Activated T-helper 1 cell treated with anti-CD3 and anti-CD28 coated beads, Interleukin-2, amount 50 U/mL, for 16 hours (primary cell): Measurements from ENCODE around the gene ZNF722.
"Not testable (repeated sequence)": the region's sequence is repeated elsewhere in the genome, so short reads cannot be mapped to it uniquely, and the experiment has no call there.

Experiments
- DNase-seq, 2 donors: peaks; one replicate each; pipeline ENCODE4 v3.0.0-alpha.2; 2020; ENCODE audit warnings: low read depth in 1 of 2, low spot score in 1 of 2

Gene ZNF722

DNA sequence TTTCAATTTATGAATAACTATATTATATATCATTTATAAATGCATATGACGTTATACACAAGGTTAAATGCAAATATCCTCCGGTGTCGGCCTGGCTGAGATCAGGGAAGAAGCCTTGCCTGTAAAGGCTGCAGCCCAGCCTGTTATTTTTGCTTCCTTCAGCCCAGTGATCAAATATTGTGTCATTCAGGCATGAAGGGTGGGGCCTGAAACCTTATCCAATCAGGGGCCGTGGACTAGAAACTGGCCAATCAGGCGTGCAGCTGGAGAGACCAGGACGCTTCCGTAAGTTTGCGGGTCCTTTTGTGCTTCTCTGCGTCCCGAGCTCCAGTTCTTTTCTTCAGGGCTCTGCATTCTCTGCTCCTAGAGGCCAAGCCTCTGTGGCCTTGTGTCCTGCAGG, at the start of gene ZNF722:
ZNF722 (plus strand) TSS at position 301 of the 400 bp plus-strand sequence. CDS start 113 bp downstream, outside the sequence.
- no peak for DNase-seq

DNA sequence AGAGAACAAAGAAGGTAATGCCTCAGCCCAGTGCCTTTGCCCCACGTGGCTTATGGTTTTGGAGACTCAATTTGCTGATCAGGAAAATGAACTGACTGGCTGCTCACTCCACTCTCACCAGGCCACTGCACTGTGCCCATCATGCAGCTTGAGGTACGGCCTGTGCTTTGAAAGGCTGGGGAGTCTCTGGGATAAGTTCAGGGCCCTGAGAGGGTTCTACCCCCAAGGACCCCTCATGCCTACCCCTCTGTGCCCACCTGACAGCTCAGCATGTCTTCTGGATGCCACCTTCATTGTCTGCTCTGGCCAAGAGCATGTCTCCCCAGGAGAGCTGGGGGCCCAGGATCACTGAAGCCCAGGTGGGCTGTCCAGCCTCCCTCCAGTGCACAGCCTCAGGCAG, 45.5 kb upstream of the ZNF722 start:
- DNase-seq = no peak

DNA sequence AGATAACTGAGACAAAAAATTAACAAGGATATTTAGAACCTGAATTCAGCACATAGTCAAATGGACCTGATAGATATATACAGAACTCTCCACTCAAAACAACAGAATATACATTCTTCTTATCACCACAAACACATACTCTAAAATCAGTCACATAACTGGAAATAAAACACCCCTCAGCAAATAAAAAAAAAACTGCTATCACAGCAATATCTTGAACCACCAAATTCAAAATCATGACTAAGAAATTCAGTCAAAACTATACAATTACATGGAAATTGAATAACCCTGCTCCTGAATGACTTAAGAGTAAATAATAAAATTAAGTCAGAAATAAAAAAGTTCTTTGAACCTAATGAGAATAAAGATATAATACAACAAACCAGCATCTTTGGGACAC, 30.0 kb upstream of the ZNF722 start:
- DNase-seq = no peak

DNA sequence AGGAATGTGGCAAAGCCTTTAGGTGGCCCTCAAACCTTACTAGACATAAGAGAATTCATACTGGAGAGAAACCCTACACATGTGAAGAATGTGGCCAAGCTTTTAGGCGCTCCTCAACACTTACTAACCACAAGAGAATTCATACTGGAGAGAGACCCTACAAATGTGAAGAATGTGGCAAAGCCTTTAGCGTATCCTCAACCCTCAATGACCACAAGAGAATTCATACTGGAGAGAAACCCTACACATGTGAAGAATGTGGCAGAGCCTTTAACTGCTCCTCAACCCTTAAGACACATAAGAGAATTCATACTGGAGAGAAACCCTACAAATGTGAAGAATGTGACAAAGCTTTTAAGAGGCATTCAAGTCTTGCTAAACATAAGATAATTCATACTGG, 16.8 kb downstream of the ZNF722 start:
- DNase-seq = not testable (repeated sequence)

DNA sequence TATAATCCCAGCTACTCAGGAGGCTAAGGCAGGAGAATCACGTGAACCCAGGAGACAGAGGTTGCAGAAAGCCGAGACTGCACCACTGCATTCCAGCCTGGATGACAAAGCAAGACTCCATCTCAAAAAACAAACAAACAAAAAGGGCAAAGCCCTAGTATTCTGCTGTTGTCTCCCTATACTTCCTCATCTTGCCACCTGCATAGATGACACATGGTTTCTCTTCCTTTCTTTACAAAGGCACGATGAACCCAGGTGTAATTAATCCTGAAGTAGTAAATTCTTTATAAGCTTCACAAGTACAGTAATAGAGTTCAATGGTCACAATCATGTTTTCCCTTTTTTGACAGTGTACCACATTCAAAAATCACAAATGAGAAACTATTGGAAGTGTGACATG, 36.7 kb downstream of the ZNF722 start:
- DNase-seq = no peak

DNA sequence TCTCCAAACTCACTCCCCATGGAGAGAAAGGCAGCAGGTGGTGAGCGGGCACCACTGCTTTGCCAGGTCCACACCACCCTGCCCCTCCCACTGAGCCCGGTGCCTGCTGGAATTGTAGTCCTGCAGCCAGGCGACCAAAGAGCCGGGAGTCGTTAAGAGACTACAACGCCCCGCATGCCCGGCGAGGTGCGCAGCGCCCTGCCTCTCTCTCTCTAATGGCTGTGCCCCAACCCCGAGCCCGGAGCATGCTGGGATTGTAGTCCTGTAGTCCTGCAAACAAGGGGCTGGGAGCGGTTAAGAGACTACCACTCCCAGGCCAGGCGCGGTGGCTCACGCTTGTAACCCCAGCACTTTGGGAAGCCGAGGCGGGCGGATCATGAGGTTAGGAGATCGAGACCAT, 38.4 kb downstream of the ZNF722 start:
- DNase-seq = no peak

DNA sequence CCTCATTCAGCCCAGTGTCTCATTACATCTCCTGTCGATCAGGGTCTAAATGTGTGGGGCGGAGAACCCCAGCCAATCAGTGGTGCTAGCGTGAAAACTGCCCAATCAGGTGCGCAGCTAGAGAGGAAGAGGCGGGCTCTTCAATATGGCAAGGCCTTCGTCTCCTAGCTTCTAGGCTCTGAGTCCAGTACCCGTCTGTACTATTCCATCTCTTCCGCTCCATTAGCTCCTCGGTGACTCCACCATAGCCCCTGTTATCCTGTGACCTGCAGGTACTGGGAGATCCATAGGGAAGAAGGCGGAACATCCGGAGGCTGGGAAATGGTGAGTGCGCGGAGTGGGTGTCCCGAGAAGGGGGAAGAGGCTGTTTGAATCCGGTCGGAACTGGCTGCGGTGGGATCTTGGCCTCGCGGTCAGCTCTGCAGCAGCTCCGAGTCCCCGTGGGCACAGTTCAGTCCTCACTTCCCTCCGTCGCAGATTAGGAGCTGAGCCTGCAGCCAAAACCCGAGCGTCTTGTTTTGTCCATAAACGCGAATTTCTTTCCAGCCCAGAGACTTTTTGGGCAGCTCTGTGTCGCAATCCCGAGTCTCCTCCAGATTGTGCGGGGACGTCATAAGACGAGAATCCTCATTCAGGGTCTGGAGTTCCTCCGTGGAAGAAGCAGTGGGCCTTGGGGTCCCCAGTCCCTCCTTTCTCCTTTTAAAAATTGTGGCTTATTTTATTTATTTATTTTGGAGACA, 46.8 kb downstream of the ZNF722 start, which contains the start of gene ZNF727:
ZNF727 (plus strand) TSS at position 134 of the 740 bp plus-strand sequence; CDS start at position 322, 188 bp downstream.
- DNase-seq = no peak

DNA sequence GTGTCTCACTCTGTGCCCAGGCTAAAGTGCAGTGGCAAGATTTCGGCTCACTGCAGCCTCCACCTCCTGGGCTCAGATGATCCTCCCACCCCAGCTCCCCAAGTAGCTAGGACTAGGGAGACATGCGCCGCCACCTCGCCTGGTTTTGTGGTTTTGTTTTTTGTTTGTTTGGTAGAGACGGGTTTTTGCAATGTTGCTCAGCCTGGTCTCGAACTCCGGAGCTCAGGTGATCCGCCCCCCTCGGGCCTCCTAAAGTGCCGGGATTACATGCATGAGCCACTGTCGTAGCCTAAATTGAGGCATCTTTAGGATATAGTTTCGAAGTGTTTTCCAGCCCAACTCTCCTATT, 47.4 kb downstream of the ZNF722 start:
- DNase-seq = no peak
